ENCODE data around the gene NT5C1A. TPM values are rescaled to one million over a fixed set of nuclear protein-coding genes. Genes with fewer than 3 reads are reported as not detected.

The NT5C1A gene
- total RNA-seq, 4 donors from 2014 or later, result 1.1 TPM; not detected in 3

DNA sequence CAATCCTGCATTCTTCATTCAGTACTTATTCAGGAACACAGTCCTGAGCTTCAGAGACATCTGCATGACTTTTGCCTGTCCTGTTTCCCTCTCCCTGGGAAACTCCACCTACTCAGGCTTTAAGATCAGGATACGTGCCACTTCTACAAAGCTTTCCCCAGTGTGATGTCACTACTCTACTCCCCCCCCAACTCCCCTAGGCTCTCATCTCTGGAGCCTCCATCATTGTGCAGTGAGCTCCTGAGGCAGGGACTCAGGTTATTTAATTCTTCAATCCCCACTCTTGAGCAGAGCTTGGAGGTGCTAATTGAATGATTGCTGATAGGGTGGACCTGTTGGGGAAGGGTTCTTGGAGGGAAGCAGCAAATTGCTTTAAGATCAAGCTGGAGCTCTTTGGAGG is 1.2 kb downstream of the NT5C1A start:
- 33 to 43% methylated on average over 1 of the region's 1 CpG for WGBS, 2 donors (ENCODE audit: low coverage in 1 of 2)

DNA sequence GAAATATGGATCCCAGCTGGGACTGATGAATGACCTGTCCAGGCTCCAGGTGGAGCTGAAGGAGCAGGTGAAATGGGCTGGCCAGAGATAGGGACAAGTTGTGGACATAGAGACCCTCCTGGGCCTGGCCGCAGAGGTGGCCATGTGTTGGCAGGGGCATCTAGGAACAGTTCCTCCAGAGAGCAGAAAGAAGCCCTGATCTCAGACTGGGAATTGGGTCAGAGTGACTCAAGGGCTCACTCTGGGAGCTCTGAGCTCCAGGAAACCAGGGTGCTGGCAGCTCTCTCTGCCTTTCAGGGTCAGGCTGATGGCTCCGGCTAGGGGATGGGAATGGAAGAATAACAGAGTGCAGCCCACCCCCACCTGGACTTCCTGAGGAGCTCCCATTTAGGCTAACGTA is 3.0 kb downstream of the NT5C1A start:
- Histone ChIP-seq H3K36me3 (no peaks in the 10 kb centered on the region), H3K27ac (no peak overlapping the region), H3K4me3 (no peak overlapping the region), H3K9me3 (no peaks in the 10 kb centered on the region), H3K27me3 (peaks cover 69% of the 10 kb centered on the region), H3K4me1 (peaks cover 0 to 23% (median 13%) of the 10 kb centered on the region in 3 donors)
- TF ChIP-seq EP300 (IDR thresholded peaks at IDR 0.05) (no peak), POLR2AphosphoS5 (IDR thresholded peaks at IDR 0.05) (no peak), POLR2A (IDR thresholded peaks at IDR 0.05) (no peak)
- TF ChIP-seq, protein P1, sequence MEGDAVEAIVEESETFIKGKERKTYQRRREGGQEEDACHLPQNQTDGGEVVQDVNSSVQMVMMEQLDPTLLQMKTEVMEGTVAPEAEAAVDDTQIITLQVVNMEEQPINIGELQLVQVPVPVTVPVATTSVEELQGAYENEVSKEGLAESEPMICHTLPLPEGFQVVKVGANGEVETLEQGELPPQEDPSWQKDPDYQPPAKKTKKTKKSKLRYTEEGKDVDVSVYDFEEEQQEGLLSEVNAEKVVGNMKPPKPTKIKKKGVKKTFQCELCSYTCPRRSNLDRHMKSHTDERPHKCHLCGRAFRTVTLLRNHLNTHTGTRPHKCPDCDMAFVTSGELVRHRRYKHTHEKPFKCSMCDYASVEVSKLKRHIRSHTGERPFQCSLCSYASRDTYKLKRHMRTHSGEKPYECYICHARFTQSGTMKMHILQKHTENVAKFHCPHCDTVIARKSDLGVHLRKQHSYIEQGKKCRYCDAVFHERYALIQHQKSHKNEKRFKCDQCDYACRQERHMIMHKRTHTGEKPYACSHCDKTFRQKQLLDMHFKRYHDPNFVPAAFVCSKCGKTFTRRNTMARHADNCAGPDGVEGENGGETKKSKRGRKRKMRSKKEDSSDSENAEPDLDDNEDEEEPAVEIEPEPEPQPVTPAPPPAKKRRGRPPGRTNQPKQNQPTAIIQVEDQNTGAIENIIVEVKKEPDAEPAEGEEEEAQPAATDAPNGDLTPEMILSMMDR (IDR thresholded peaks at IDR 0.05), result no peak
- ATAC-seq, result no peak
- WGBS, 2 donors (ENCODE audit: low coverage in 1 of 2), result no CpG with 5 or more reads among the region's 3 CpGs

More for the DNA sequence above, 1.2 kb downstream of the NT5C1A start:
- no peak overlapping the region for H3K27ac ChIP-seq
- H3K4me3 ChIP-seq, result no peak overlapping the region
- H3K36me3 ChIP-seq, result no peaks in the 10 kb centered on the region
- peaks cover 64% of the 10 kb centered on the region for H3K27me3 ChIP-seq
- TF ChIP-seq, protein P1 (IDR thresholded peaks at IDR 0.05), result no peak
- no peak for TF ChIP-seq POLR2A (IDR thresholded peaks at IDR 0.05)
- TF ChIP-seq POLR2AphosphoS5 (IDR thresholded peaks at IDR 0.05), result no peak
- TF ChIP-seq EP300 (IDR thresholded peaks at IDR 0.05), result no peak
- no peaks in the 10 kb centered on the region for H3K9me3 ChIP-seq
- no peak for ATAC-seq
- H3K4me1 ChIP-seq, result peaks cover 0 to 23% (median 13%) of the 10 kb centered on the region in 3 donors

DNA sequence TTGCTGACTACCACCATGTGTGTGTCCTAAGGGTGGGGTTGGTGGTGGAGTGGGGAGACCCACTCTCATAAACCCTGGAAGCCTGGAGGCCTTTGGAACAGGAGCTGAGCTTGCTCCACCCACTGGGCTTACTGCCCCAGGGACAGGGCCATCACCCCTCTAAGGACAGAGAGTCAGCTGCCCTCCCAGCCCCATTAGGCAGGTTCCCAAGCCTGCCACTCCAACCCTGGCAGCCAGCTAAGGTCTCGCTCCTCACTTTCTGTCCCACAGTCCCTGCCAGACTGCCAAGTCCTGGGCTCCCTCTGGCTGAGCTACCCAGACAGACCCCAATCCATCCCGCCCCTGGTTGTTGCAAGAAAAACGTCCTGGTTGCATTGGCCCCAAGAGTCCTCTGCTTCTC is 3.8 kb downstream of the NT5C1A start:
- ATAC-seq, result no peak
- H3K4me1 ChIP-seq, result peaks cover 0 to 23% (median 13%) of the 10 kb centered on the region in 3 donors
- H3K9me3 ChIP-seq, result no peaks in the 10 kb centered on the region
- no peaks in the 10 kb centered on the region for H3K36me3 ChIP-seq
- peaks cover 69% of the 10 kb centered on the region for H3K27me3 ChIP-seq
- WGBS, 2 donors (ENCODE audit: low coverage in 1 of 2), result 68% methylated on average over 2 of the region's 3 CpGs; no CpG with 5 or more reads in 1 of the 2 donors
- TF ChIP-seq, protein P1 (IDR thresholded peaks at IDR 0.05), result no peak
- TF ChIP-seq POLR2A (IDR thresholded peaks at IDR 0.05) (no peak), EP300 (IDR thresholded peaks at IDR 0.05) (no peak), POLR2AphosphoS5 (IDR thresholded peaks at IDR 0.05) (no peak)
- no peak overlapping the region for H3K27ac ChIP-seq
- H3K4me3 ChIP-seq, result no peak overlapping the region

DNA sequence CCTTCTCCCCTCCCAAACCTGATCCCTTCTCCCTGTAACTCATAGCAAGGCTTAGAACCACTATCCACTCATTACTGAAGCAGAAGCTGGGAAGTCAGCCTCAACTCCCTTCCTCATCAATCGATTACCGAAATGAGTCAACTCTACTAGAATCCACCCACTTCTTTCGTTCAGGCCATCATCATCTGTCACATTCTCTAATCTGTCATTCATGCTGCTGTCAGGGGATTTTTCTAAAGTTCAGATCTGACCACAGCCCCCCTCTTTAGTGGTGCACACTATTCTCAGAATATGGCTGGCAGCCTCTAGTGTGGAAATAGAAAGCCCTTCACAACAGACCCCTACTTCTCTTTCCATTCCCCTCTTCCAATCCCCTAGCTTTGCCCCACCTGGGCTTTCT is 5.1 kb downstream of the NT5C1A start:
- ATAC-seq, result no peak
- Histone ChIP-seq H3K4me1 (peaks cover 0 to 12% (median 8%) of the 10 kb centered on the region in 3 donors), H3K27me3 (peaks cover 57% of the 10 kb centered on the region), H3K27ac (no peak overlapping the region), H3K36me3 (no peaks in the 10 kb centered on the region), H3K9me3 (no peaks in the 10 kb centered on the region), H3K4me3 (no peak overlapping the region)
- 89 to 91% methylated on average over 3 of the region's 3 CpGs for WGBS, 2 donors (ENCODE audit: low coverage in 1 of 2)
- TF ChIP-seq POLR2A (IDR thresholded peaks at IDR 0.05), result no peak

DNA sequence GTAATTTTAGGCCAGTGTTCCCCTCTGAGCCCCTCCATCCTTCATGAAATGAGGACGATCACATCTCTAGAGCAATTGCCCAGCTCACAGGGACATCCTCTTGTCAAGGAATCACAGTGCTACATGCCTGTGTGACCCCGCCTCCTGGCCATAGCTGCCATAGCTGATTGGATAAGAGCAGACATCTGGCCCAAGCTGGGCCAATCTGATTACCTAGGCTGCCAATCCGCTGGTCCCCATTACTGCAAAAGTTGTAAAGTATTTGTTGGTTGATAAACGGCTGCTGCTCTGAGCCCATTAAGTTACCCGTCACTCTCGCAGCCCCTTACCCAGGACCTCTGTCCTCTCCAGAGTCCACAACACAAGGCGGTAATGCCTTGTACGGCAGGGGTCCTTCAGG is 8.3 kb downstream of the NT5C1A start:
- Histone ChIP-seq H3K27ac (no peak overlapping the region), H3K36me3 (no peaks in the 10 kb centered on the region), H3K27me3 (peaks cover 28% of the 10 kb centered on the region), H3K4me3 (no peak overlapping the region), H3K4me1 (no peaks in the 10 kb centered on the region), H3K9me3 (no peaks in the 10 kb centered on the region)
- no peak for ATAC-seq
- TF ChIP-seq POLR2AphosphoS5 (IDR thresholded peaks at IDR 0.05), result no peak
- no peak for TF ChIP-seq POLR2A (IDR thresholded peaks at IDR 0.05)
- WGBS, 2 donors (ENCODE audit: low coverage in 1 of 2), result 100% methylated on average over 2 of the region's 8 CpGs; no CpG with 5 or more reads in 1 of the 2 donors

DNA sequence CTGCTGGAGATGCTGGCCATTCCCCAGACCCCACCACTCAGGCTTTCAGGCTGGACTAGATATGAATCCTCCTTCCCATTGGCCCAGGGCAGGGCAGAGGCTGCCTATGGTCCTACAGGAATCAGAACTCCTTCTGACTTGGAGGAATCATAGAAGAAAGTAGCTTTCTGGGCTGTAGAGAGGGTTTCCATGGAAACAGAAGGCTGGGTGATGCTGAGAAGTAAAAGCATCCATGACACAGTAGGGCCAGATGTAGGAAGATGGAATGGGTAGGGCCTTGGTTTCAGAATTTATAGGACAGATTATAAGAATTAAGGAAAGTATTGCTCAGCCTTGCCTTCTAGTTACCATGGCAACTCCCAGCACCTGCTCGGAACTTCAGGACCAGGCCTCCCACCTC is 9.0 kb downstream of the NT5C1A start:
- no peak for TF ChIP-seq EP300 (IDR thresholded peaks at IDR 0.05)
- TF ChIP-seq, protein P1 (IDR thresholded peaks at IDR 0.05), result no peak
- no peak for TF ChIP-seq POLR2AphosphoS5 (IDR thresholded peaks at IDR 0.05)
- TF ChIP-seq POLR2A (IDR thresholded peaks at IDR 0.05), result no peak
- ATAC-seq, result no peak
- no peak overlapping the region for H3K27ac ChIP-seq
- H3K36me3 ChIP-seq, result no peaks in the 10 kb centered on the region
- WGBS, 2 donors (ENCODE audit: low coverage in 1 of 2), result 86 to 100% methylated on average over 1 of the region's 1 CpG
- H3K4me3 ChIP-seq, result no peak overlapping the region
- peaks cover 24% of the 10 kb centered on the region for H3K27me3 ChIP-seq
- H3K9me3 ChIP-seq, result no peaks in the 10 kb centered on the region
- H3K4me1 ChIP-seq, result peaks cover 0 to 3% (median 0%) of the 10 kb centered on the region in 3 donors

Data from gastroesophageal sphincter (tissue), 4 donors.